K562 (cell line): ENCODE results near the gene NRP1. TPM values are rescaled to one million over a fixed set of nuclear protein-coding genes. Genes with fewer than 3 reads are reported as not detected.

Source experiments
- ATAC-seq: fragments of 200-7000 bp; cut with Tn5 transposase; 3 replicates; pipeline ENCODE4 v1.9.1; 2020; ENCODE audit warnings: moderate library complexity
- BruUV-seq: library from RNA; stranded (reverse); fragments of 400-500 nt; replicated peaks from 2 replicates; lab custom pipeline; 2021; lab: Mats Ljungman, UMichigan
- CTCF ChIA-PET: fragments of 300-600 bp; formaldehyde crosslinking; extraction: SDS; loops from one replicate; lab custom pipeline; 2021; ENCODE audit warnings: low intra/inter-chr PET ratio; lab: Yijun Ruan, JAX
- POLR2A ChIA-PET: fragments of 300-600, 350-650 bp; sonication (Branson Sonifier 250); formaldehyde crosslinking; extraction: SDS; loops from one replicate; lab custom pipeline; 2021; ENCODE audit warnings: antibody characterized with exemption, inconsistent platforms; lab: Yijun Ruan, JAX
- DNase-seq, 4 experiments: peaks; one replicate each; pipeline versions ENCODE4 v3.0.0 to v3.0.0-alpha.2; 2011 to 2018; ENCODE audit warnings: low spot score in 3 of 4, mixed read lengths in 3 of 4; ENCODE audit errors: extremely low read depth in 1 of 4
- FAIRE-seq: peaks from 2 replicates; lab custom pipeline; 2011; peaks lifted over from hg19 to GRCh38; lab: Jason Lieb, UNC
- H2AFZ ChIP-seq: 2 replicates; pipeline ENCODE4 v1.6.0; 2011; ENCODE audit warnings: low read depth, low read length, control low read depth, inconsistent platforms
- H3K27ac ChIP-seq: fragments of 200-600 bp; 3 replicates; pipeline ENCODE4 v1.8.0; 2011; ENCODE audit warnings: low read depth, mild to moderate bottlenecking, control low read depth, inconsistent platforms, low read length, moderate library complexity, mixed read lengths; ENCODE audit errors: extremely low read depth
- H3K27me3 ChIP-seq, 2 experiments: fragments of 300-600 bp in 1 of 2; 2 replicates in 1 of 2; 3 replicates in 1 of 2; pipeline versions ENCODE4 v1.6.0 to v1.8.0; 2011; ENCODE audit warnings: inconsistent platforms in 2 of 2, low read length in 2 of 2, mild to moderate bottlenecking in 1 of 2, mixed read lengths in 1 of 2, moderate library complexity in 1 of 2; ENCODE audit not compliant: control insufficient read depth in 2 of 2, insufficient read depth in 2 of 2
- H3K36me3 ChIP-seq: fragments of 300-600 bp; 3 replicates; pipeline ENCODE4 v1.8.0; 2011; ENCODE audit warnings: mild to moderate bottlenecking, low read length, inconsistent platforms; ENCODE audit not compliant: control insufficient read depth, insufficient read depth
- H3K4me1 ChIP-seq, 2 experiments: fragments of 200-600 bp in 1 of 2; replicated peaks in 1 of 2; 2 replicates in 1 of 2; 3 replicates in 1 of 2; pipeline versions ENCODE4 v1.5.1 to v1.8.0; 2011; ENCODE audit warnings: inconsistent platforms in 2 of 2, low read length in 2 of 2, mild to moderate bottlenecking in 1 of 2, mixed read lengths in 1 of 2, moderate library complexity in 1 of 2; ENCODE audit not compliant: control insufficient read depth in 2 of 2, insufficient read depth in 2 of 2
- H3K4me2 ChIP-seq: 2 replicates; pipeline ENCODE4 v1.6.1; 2011; ENCODE audit warnings: low read length, control low read depth, inconsistent platforms, mixed read lengths; ENCODE audit not compliant: insufficient read depth
- H3K4me3 ChIP-seq: fragments of 200-600 bp; sonication (generic), shearing (Covaris generic); 2 replicates; pipeline ENCODE4 v1.5.1; 2016; ENCODE audit warnings: control low read depth, inconsistent platforms
- H3K79me2 ChIP-seq: fragments of 200-600 bp; 3 replicates; pipeline ENCODE4 v1.8.0; 2011; ENCODE audit warnings: low read length, inconsistent platforms; ENCODE audit not compliant: control insufficient read depth, insufficient read depth
- H3K9ac ChIP-seq, 2 experiments: 2 replicates each; pipeline versions ENCODE4 v1.6.0 to v1.6.1; 2011; ENCODE audit warnings: low read depth in 2 of 2, low read length in 2 of 2, control low read depth in 1 of 2, inconsistent platforms in 1 of 2, mild to moderate bottlenecking in 1 of 2, mixed read lengths in 1 of 2; ENCODE audit not compliant: insufficient read depth in 1 of 2
- H3K9me1 ChIP-seq: one replicate; pipeline ENCODE4 v1.6.0; 2011; ENCODE audit warnings: inconsistent platforms, mild to moderate bottlenecking, low read length, moderate library complexity; ENCODE audit not compliant: control insufficient read depth, insufficient read depth
- H3K9me3 ChIP-seq: replicated peaks from 2 replicates; pipeline ENCODE4 v1.5.1; 2011; ENCODE audit warnings: low read depth, low read length, inconsistent platforms; ENCODE audit not compliant: control insufficient read depth, insufficient read depth
- H4K20me1 ChIP-seq: replicated peaks from 2 replicates; pipeline ENCODE4 v1.6.1; 2011; ENCODE audit warnings: low read length, inconsistent platforms, mixed read lengths; ENCODE audit not compliant: control insufficient read depth, insufficient read depth
- SP2 ChIP-seq: IDR thresholded peaks from 2 replicates; pipeline ENCODE4 v1.6.1; 2011; ENCODE audit warnings: mild to moderate bottlenecking, low read depth, low read length, moderate library complexity; ENCODE audit not compliant: poor library complexity, severe bottlenecking; ENCODE audit errors: extremely low read depth
- ZBTB17 ChIP-seq: fragments of 450-650 bp; formaldehyde crosslinking; IDR thresholded peaks from 2 replicates; pipeline ENCODE4 v1.4.0; 2020; ENCODE audit warnings: mild to moderate bottlenecking
- ZKSCAN8 ChIP-seq: fragments of 200-800 bp; sonication (Bioruptor generic); IDR thresholded peaks from 2 replicates; pipeline ENCODE4 v1.6.1; 2016; ENCODE audit warnings: missing genetic modification characterization, missing compliant biosample characterization
- ZNF644 ChIP-seq: fragments of 200-800 bp; sonication (Bioruptor generic); IDR thresholded peaks from 2 replicates; pipeline ENCODE4 v1.6.1; 2016; ENCODE audit warnings: low read depth, missing genetic modification characterization, missing compliant biosample characterization
- WGBS: fragments of 100-300 bp; shearing (Covaris generic); methylation state at CpG from one replicate; pipeline ENCODE4 v1.1.6; 2016; ENCODE audit warnings: low coverage, mixed read lengths; ENCODE audit not compliant: insufficient coverage; ENCODE audit errors: missing lambda C conversion rate; 5-methylcytosine and 5-hydroxymethylcytosine counted together
- in situ Hi-C: fragments of 300-500 bp; cut with MboI; formaldehyde crosslinking; loops from 4 replicates; pipeline ENCODE4 v1.15.0; 2018; ENCODE audit warnings: inconsistent platforms, mixed read lengths
- intact Hi-C: fragments of 100-400 bp; cut with micrococcal nuclease; formaldehyde crosslinking; loops from 2 replicates; pipeline ENCODE4 v1.14.2; 2022
- polyA plus RNA-seq, 8 experiments: library from polyadenylated mRNA; depleted of rRNA in 4 of 8; stranded (reverse) in 5 of 8; unstranded in 3 of 8; fragments of >200 nt; fragmentation: Nextera tagmentation in 2 of 8; fragmentation: Illumina TruSeq in 1 of 8; extraction: Ambion mirVana in 2 of 8; extraction: Trizol in 1 of 8; gene quantifications; 2 replicates each; pipeline versions ENCODE4 v1.2.1 to v1.2.3, GENCODE V29; 2011 to 2014; ENCODE audit warnings: inconsistent platforms in 1 of 8, missing spikeins in 1 of 8
- total RNA-seq, 7 experiments: library from RNA; depleted of rRNA in 6 of 7; stranded (reverse); fragments of >200 nt in 6 of 7; fragmentation: Illumina TruSeq in 2 of 7; extraction: Trizol in 2 of 7; gene quantifications; 2 replicates each; pipeline versions ENCODE4 v1.2.1 to v1.2.3, GENCODE V29; 2011 to 2021; ENCODE audit warnings: low replicate concordance in 1 of 7
- TF ChIP-seq, protein P1 (sequence below): sonication (generic); formaldehyde crosslinking; IDR thresholded peaks from 2 replicates; pipeline ENCODE4 v1.8.0; 2022; ENCODE audit warnings: missing genetic modification reagents, mild to moderate bottlenecking, borderline replicate concordance
- TF ChIP-seq, protein P2 (sequence below): fragments of 450-650 bp; formaldehyde crosslinking; IDR thresholded peaks from 2 replicates; pipeline ENCODE4 v1.4.0; 2020; ENCODE audit warnings: mild to moderate bottlenecking, moderate library complexity

The NRP1 gene
- total and polyA plus RNA-seq, 9 of the 15 experiments (the other 6 are each of a cell fraction or from before 2014, with no cell fraction given): 0.01 to 0.38 (median 0.04) TPM; not detected in 5

DNA sequence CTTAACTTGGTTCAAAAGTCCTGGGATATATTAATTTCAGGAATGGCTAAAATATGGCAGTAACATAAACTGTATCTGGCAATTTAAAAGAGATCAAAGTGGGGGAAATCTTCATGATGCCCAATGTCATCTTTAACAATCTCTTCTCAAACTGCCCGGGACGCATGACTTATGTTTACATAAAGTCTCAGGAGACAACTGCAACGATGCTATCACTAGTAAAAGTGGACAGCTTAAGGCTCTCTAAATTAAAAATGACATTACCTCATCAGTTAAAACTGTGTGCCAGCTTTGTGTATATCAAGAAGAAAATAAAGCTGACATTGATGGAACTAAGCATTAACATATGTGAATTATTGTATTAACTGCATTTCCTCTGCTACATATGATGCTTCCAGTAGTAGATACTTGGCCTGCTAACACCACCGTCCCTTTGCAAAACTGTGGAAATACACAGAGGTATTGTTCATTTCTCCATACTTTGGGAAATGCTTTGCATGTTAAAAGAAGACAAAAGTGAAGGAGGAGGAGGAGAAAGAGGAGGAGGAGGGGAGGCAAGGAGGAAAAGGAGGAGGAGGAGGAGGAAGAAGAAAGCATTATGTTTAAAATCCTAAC is 62.4 kb downstream of the NRP1 start:
- WGBS: 0% methylated on average over 4 of the region's 4 CpGs
- TF ChIP-seq, protein P1, sequence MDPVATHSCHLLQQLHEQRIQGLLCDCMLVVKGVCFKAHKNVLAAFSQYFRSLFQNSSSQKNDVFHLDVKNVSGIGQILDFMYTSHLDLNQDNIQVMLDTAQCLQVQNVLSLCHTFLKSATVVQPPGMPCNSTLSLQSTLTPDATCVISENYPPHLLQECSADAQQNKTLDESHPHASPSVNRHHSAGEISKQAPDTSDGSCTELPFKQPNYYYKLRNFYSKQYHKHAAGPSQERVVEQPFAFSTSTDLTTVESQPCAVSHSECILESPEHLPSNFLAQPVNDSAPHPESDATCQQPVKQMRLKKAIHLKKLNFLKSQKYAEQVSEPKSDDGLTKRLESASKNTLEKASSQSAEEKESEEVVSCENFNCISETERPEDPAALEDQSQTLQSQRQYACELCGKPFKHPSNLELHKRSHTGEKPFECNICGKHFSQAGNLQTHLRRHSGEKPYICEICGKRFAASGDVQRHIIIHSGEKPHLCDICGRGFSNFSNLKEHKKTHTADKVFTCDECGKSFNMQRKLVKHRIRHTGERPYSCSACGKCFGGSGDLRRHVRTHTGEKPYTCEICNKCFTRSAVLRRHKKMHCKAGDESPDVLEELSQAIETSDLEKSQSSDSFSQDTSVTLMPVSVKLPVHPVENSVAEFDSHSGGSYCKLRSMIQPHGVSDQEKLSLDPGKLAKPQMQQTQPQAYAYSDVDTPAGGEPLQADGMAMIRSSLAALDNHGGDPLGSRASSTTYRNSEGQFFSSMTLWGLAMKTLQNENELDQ (CRISPR knock-in tag): no peak
- TF ChIP-seq, all 486 proteins: peak for 0
- H3K4me3 ChIP-seq: no peak overlapping the region
- no peaks in the 10 kb centered on the region for H3K9me1 ChIP-seq
- H3K27ac ChIP-seq: no peak overlapping the region
- no peak overlapping the region for H2AFZ ChIP-seq
- H3K9me3 ChIP-seq: no peaks in the 10 kb centered on the region
- ATAC-seq (no peak), FAIRE-seq (no peak), DNase-seq (no peak)
- H3K4me2 ChIP-seq: no peak overlapping the region
- H3K27me3 ChIP-seq: peaks cover 0 to 6% of the 10 kb centered on the region in 2 experiments; a peak in 2 of 5 replicates
- in situ Hi-C loops (no loop called here), intact Hi-C loops (no loop called here)
- no peak overlapping the region for H3K9ac ChIP-seq
- H3K79me2 ChIP-seq: no peaks in the 10 kb centered on the region
- CTCF ChIA-PET: no interaction called here
- no peaks in the 10 kb centered on the region for H3K36me3 ChIP-seq
- no TSS peak for BruUV-seq
- POLR2A ChIA-PET: interaction anchor here (0.5 kb wide), 1 partner anchor 11 kb away, joined by 3 read pairs; no protein-coding TSS in a partner anchor
- H3K4me1 ChIP-seq: no peaks in the 10 kb centered on the region
- H4K20me1 ChIP-seq: no peaks in the 10 kb centered on the region

- ChIA-PET POLR2A (no interaction called here), CTCF (interaction anchor here (0.7 kb wide), 1 partner anchor 176 kb away, joined by 3 read pairs; no protein-coding TSS in a partner anchor)
- intact Hi-C loops (no loop called here), in situ Hi-C loops (no loop called here)
- no peak overlapping the region for H3K4me3 ChIP-seq
- ATAC-seq (no peak), DNase-seq (no peak), FAIRE-seq (no peak)
- no peaks in the 10 kb centered on the region for H3K4me1 ChIP-seq
- H3K9me1 ChIP-seq: no peaks in the 10 kb centered on the region
- TF ChIP-seq ZKSCAN8 (CRISPR knock-in tag) (no peak), SP2 (no peak), ZBTB17 (CRISPR knock-in tag) (no peak), ZNF644 (tag) (no peak)
- TF ChIP-seq, protein P2, sequence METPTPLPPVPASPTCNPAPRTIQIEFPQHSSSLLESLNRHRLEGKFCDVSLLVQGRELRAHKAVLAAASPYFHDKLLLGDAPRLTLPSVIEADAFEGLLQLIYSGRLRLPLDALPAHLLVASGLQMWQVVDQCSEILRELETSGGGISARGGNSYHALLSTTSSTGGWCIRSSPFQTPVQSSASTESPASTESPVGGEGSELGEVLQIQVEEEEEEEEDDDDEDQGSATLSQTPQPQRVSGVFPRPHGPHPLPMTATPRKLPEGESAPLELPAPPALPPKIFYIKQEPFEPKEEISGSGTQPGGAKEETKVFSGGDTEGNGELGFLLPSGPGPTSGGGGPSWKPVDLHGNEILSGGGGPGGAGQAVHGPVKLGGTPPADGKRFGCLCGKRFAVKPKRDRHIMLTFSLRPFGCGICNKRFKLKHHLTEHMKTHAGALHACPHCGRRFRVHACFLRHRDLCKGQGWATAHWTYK (CRISPR knock-in tag): no peak
- no peaks in the 10 kb centered on the region for H3K36me3 ChIP-seq
- H3K4me2 ChIP-seq: no peak overlapping the region
- no TSS peak for BruUV-seq
- peaks cover 0 to 6% of the 10 kb centered on the region in 2 experiments; a peak in 2 of 5 replicates for H3K27me3 ChIP-seq
- H3K79me2 ChIP-seq: no peaks in the 10 kb centered on the region
- H2AFZ ChIP-seq: no peak overlapping the region
- H3K27ac ChIP-seq: no peak overlapping the region
- H3K9me3 ChIP-seq: no peaks in the 10 kb centered on the region
- WGBS: 0% methylated on average over 1 of the region's 1 CpG
- H3K9ac ChIP-seq: no peak overlapping the region
- no peaks in the 10 kb centered on the region for H4K20me1 ChIP-seq
These were observed 63.5 kb downstream of the NRP1 start for GRCh38 chr10:33270971-33271370.
